ENCODE data around the gene ADPRS.

GRCh38 chr1:36126797-36127500 lies 38.3 kb downstream of the ADPRS start:
- TF ChIP-seq CTCF (conservative IDR thresholded peaks at IDR 0.05; ENCODE audit: low read depth, low read length) (no peak), EZH2 (IDR thresholded peaks at IDR 0.05; ENCODE audit: low read length, unreplicated experiment) (no peak)

Measured in PC-3 (cell line).